Retinal pigment epithelial cell (primary cell): ENCODE results near the gene BRINP3.

Experiments
- DNase-seq: peaks from one replicate; pipeline ENCODE4 v3.0.0-alpha.2; 2010; ENCODE audit warnings: low read depth
- H3K4me3 ChIP-seq: 2 replicates; pipeline ENCODE4 v1.5.1; 2011; ENCODE audit warnings: mild to moderate bottlenecking, low read length, control low read depth, moderate library complexity
- CTCF ChIP-seq: conservative IDR thresholded peaks from 2 replicates; pipeline ENCODE4 v1.5.1; 2011; ENCODE audit warnings: low read depth, low read length, control low read depth, inconsistent platforms

BRINP3 gene

GRCh38 chr1:190344454-190344853, 133.2 kb downstream of the BRINP3 start:
- no peak for DNase-seq
- TF ChIP-seq CTCF = no peak

GRCh38 chr1:190338829-190339228, 138.8 kb downstream of the BRINP3 start:
- no peak overlapping the region for H3K4me3 ChIP-seq
- no peak for TF ChIP-seq CTCF
- DNase-seq = no peak

More at GRCh38 chr1:190344454-190344853, 133.2 kb downstream of the BRINP3 start:
- H3K4me3 ChIP-seq = no peak overlapping the region

GRCh38 chr1:190328871-190329270, 148.8 kb downstream of the BRINP3 start:
- no peak for DNase-seq
- TF ChIP-seq CTCF = no peak
- H3K4me3 ChIP-seq = no peak overlapping the region

GRCh38 chr1:190328361-190328760, 149.3 kb downstream of the BRINP3 start:
- no peak overlapping the region for H3K4me3 ChIP-seq
- no peak for TF ChIP-seq CTCF
- no peak for DNase-seq

- no peak overlapping the region for H3K4me3 ChIP-seq
- DNase-seq = no peak
- TF ChIP-seq CTCF = no peak
These were observed 150.4 kb downstream of the BRINP3 start for GRCh38 chr1:190327271-190327670.

GRCh38 chr1:190323530-190323929, 154.1 kb downstream of the BRINP3 start:
- no peak for DNase-seq
- no peak for TF ChIP-seq CTCF
- no peak overlapping the region for H3K4me3 ChIP-seq

- TF ChIP-seq CTCF = no peak
- no peak overlapping the region for H3K4me3 ChIP-seq
- DNase-seq = no peak
These were observed 155.4 kb downstream of the BRINP3 start for GRCh38 chr1:190322274-190322673.
